Measurements from ENCODE around the gene KIDINS220. TPM values are rescaled to one million over a fixed set of nuclear protein-coding genes. Genes with fewer than 3 reads are reported as not detected.

KIDINS220 gene
- total RNA-seq, 1 experiment from 2014 or later, result 12.2 TPM

GRCh38 chr2:8701681-8702379, 135.6 kb downstream of the KIDINS220 start:
- Histone ChIP-seq H3K27me3 (no peaks in the 10 kb centered on the region), H3K9me3 (no peaks in the 10 kb centered on the region), H3K4me3 (no peak overlapping the region), H3K36me3 (no peaks in the 10 kb centered on the region)
- no peak for DNase-seq

- no peaks in the 10 kb centered on the region for H3K27me3 ChIP-seq
- H3K9me3 ChIP-seq, result no peaks in the 10 kb centered on the region
- H3K36me3 ChIP-seq, result no peaks in the 10 kb centered on the region
- H3K4me3 ChIP-seq, result no peak overlapping the region
- no peak for DNase-seq
Observed at GRCh38 chr2:8699839-8700238, 137.6 kb downstream of the KIDINS220 start.

GRCh38 chr2:8697190-8697589, 140.2 kb downstream of the KIDINS220 start:
- no peaks in the 10 kb centered on the region for H3K36me3 ChIP-seq
- no peak overlapping the region for H3K4me3 ChIP-seq
- no peaks in the 10 kb centered on the region for H3K9me3 ChIP-seq
- no peak for DNase-seq
- no peaks in the 10 kb centered on the region for H3K27me3 ChIP-seq

- no peak for DNase-seq
- Histone ChIP-seq H3K4me3 (no peak overlapping the region), H3K27me3 (no peaks in the 10 kb centered on the region), H3K9me3 (no peaks in the 10 kb centered on the region), H3K36me3 (no peaks in the 10 kb centered on the region)
Observed at GRCh38 chr2:8694737-8695136, 142.7 kb downstream of the KIDINS220 start.

- Histone ChIP-seq H3K27me3 (no peaks in the 10 kb centered on the region), H3K36me3 (no peaks in the 10 kb centered on the region), H3K9me3 (no peaks in the 10 kb centered on the region), H3K4me3 (no peak overlapping the region)
- no peak for DNase-seq
Observed at GRCh38 chr2:8693157-8693821, 144.1 kb downstream of the KIDINS220 start.

GRCh38 chr2:8692783-8693156, 144.6 kb downstream of the KIDINS220 start:
- Histone ChIP-seq H3K4me3 (no peak overlapping the region), H3K27me3 (no peaks in the 10 kb centered on the region), H3K36me3 (no peaks in the 10 kb centered on the region), H3K9me3 (no peaks in the 10 kb centered on the region)
- no peak for DNase-seq

GRCh38 chr2:8691859-8692437, 145.5 kb downstream of the KIDINS220 start:
- H3K4me3 ChIP-seq, result no peak overlapping the region
- no peaks in the 10 kb centered on the region for H3K27me3 ChIP-seq
- DNase-seq, result no peak
- H3K36me3 ChIP-seq, result no peaks in the 10 kb centered on the region
- H3K9me3 ChIP-seq, result no peaks in the 10 kb centered on the region

- peaks cover 11% of the 10 kb centered on the region; the same call in 1 of the 2 replicates for H3K36me3 ChIP-seq
- DNase-seq, result peak; percentile 51
- H3K27me3 ChIP-seq, result no peaks in the 10 kb centered on the region
- peak overlapping the region; percentile 73 for H3K4me3 ChIP-seq
- H3K9me3 ChIP-seq, result no peaks in the 10 kb centered on the region
Observed at GRCh38 chr2:8685697-8686358, 151.6 kb downstream of the KIDINS220 start.

GRCh38 chr2:8684878-8685696, 152.3 kb downstream of the KIDINS220 start:
- Histone ChIP-seq H3K36me3 (peaks cover 11% of the 10 kb centered on the region; the same call in 1 of the 2 replicates), H3K4me3 (peak overlapping the region; percentile 73), H3K9me3 (no peaks in the 10 kb centered on the region), H3K27me3 (no peaks in the 10 kb centered on the region)
- peak; percentile 66 for DNase-seq

- H3K4me3 ChIP-seq, result peak overlapping the region; percentile 73
- no peaks in the 10 kb centered on the region for H3K9me3 ChIP-seq
- no peaks in the 10 kb centered on the region for H3K27me3 ChIP-seq
- peaks cover 11% of the 10 kb centered on the region; the same call in 1 of the 2 replicates for H3K36me3 ChIP-seq
- DNase-seq, result no peak
Observed at GRCh38 chr2:8684540-8684877, 152.9 kb downstream of the KIDINS220 start.

- no peaks in the 10 kb centered on the region for H3K9me3 ChIP-seq
- peaks cover 11% of the 10 kb centered on the region; the same call in 1 of the 2 replicates for H3K36me3 ChIP-seq
- peak; percentile 33 for DNase-seq
- no peaks in the 10 kb centered on the region for H3K27me3 ChIP-seq
- H3K4me3 ChIP-seq, result peak overlapping the region; percentile 73
Observed at GRCh38 chr2:8682719-8683667, 154.4 kb downstream of the KIDINS220 start.

- no peaks in the 10 kb centered on the region for H3K27me3 ChIP-seq
- H3K9me3 ChIP-seq, result no peaks in the 10 kb centered on the region
- peak; percentile 98 for DNase-seq
- H3K4me3 ChIP-seq, result peak within 1 kb of the TSS; percentile 73
- H3K36me3 ChIP-seq, result peaks cover 11% of the 10 kb centered on the region; the same call in 1 of the 2 replicates
Observed at GRCh38 chr2:8681786-8682692, 155.4 kb downstream of the KIDINS220 start, which contains the start of gene ID2. TSS of gene ID2 (plus strand) at chr2:8682056. CDS start at chr2:8682166, 110 bp downstream.

- peak; percentile 80 for DNase-seq
- no peaks in the 10 kb centered on the region; the same call in 1 of the 2 replicates for H3K9me3 ChIP-seq
- no peaks in the 10 kb centered on the region for H3K27me3 ChIP-seq
- peak overlapping the region; percentile 50 for H3K4me3 ChIP-seq
- peaks cover 11% of the 10 kb centered on the region; the same call in 1 of the 2 replicates for H3K36me3 ChIP-seq
Observed at GRCh38 chr2:8680822-8681760, 156.3 kb downstream of the KIDINS220 start.

Measured in MG63 (cell line).